GM23248 (cell line): ENCODE measurements around the gene DPAGT1.

Experiments
- EZH2 ChIP-seq: fragments of 200-600 bp; sonication (generic); IDR thresholded peaks from 2 replicates; pipeline ENCODE4 v1.6.1; 2018; ENCODE audit warnings: antibody characterized with exemption, mild to moderate bottlenecking; ENCODE audit not compliant: insufficient read depth, poor library complexity, severe bottlenecking
- EZH2phosphoT487 ChIP-seq: fragments of 200-600 bp; sonication (generic); IDR thresholded peaks from 2 replicates; pipeline ENCODE4 v1.6.1; 2018; ENCODE audit warnings: antibody characterized with exemption, moderate library complexity, mild to moderate bottlenecking, low read depth; ENCODE audit not compliant: insufficient read depth

GRCh38 chr11:119107538-119108145, 6.0 kb upstream of the DPAGT1 start:
- TF ChIP-seq EZH2phosphoT487 (no peak), EZH2 (no peak)
